Measurements from ENCODE around the gene ERCC2.

The ERCC2 gene

GRCh38 chr19:45304141-45304926 is 66.0 kb downstream of the ERCC2 start:
- H3K27me3 Mint-ChIP-seq, result peaks cover 0 to 6% of the 10 kb centered on the region in 2 donors
- ATAC-seq (replicated peaks), result no peak
- peaks cover 0 to 15% of the 10 kb centered on the region in 2 donors for H3K4me1 Mint-ChIP-seq
- H3K36me3 Mint-ChIP-seq, result peaks cover 30 to 35% of the 10 kb centered on the region in 2 donors
- peaks cover 8 to 9% of the 10 kb centered on the region in 2 donors for H3K9me3 Mint-ChIP-seq
- H3K4me3 Mint-ChIP-seq, result no peak overlapping the region
- H3K27ac Mint-ChIP-seq, result no peak overlapping the region
- no peak for DNase-seq

- no peak overlapping the region for H3K4me3 Mint-ChIP-seq
- H3K9me3 Mint-ChIP-seq, result peaks cover 8% of the 10 kb centered on the region in 2 donors
- H3K27me3 Mint-ChIP-seq, result peaks cover 0 to 6% of the 10 kb centered on the region in 2 donors
- peaks cover 34 to 43% of the 10 kb centered on the region in 2 donors for H3K36me3 Mint-ChIP-seq
- ATAC-seq (replicated peaks) (no peak), DNase-seq (no peak)
- H3K4me1 Mint-ChIP-seq, result peaks cover 0 to 14% of the 10 kb centered on the region in 2 donors
- H3K27ac Mint-ChIP-seq, result no peak overlapping the region
Observed at GRCh38 chr19:45303269-45304060, 66.9 kb downstream of the ERCC2 start.

GRCh38 chr19:45302416-45302815 is 68.0 kb downstream of the ERCC2 start:
- peaks cover 36 to 49% of the 10 kb centered on the region in 2 donors for H3K36me3 Mint-ChIP-seq
- ATAC-seq (replicated peaks) (no peak), DNase-seq (no peak)
- H3K4me3 Mint-ChIP-seq, result no peak overlapping the region
- peaks cover 0 to 2% of the 10 kb centered on the region in 2 donors for H3K27me3 Mint-ChIP-seq
- H3K4me1 Mint-ChIP-seq, result peaks cover 0 to 12% of the 10 kb centered on the region in 2 donors
- H3K9me3 Mint-ChIP-seq, result peaks cover 6% of the 10 kb centered on the region in 2 donors
- peak overlapping the region; percentile 53 for H3K27ac Mint-ChIP-seq

Measured in stimulated activated naive B cell treated with anti-CD40 and anti-IgM and Interleukin-4, amounts not matched to agents 10 μg/mL and 1 μg/mL and 100 μg/mL, for 72 hours (primary cell).